Erythroblast (primary cell): ENCODE data around the gene C18orf32.

ENCODE experiments used
- DNase-seq, 2 experiments: peaks; one replicate each; lab custom pipeline; 2025; lab: John Stamatoyannopoulos, UW
- GATA1 ChIP-seq: IDR thresholded peaks from 2 replicates; pipeline ENCODE4 v1.6.1; 2011; ENCODE audit warnings: low read depth, mild to moderate bottlenecking, control low read depth, low read length, moderate library complexity
- POLR2A ChIP-seq: IDR thresholded peaks from 2 replicates; pipeline ENCODE4 v1.6.1; 2011; ENCODE audit warnings: mild to moderate bottlenecking, low read length

The C18orf32 gene

DNA sequence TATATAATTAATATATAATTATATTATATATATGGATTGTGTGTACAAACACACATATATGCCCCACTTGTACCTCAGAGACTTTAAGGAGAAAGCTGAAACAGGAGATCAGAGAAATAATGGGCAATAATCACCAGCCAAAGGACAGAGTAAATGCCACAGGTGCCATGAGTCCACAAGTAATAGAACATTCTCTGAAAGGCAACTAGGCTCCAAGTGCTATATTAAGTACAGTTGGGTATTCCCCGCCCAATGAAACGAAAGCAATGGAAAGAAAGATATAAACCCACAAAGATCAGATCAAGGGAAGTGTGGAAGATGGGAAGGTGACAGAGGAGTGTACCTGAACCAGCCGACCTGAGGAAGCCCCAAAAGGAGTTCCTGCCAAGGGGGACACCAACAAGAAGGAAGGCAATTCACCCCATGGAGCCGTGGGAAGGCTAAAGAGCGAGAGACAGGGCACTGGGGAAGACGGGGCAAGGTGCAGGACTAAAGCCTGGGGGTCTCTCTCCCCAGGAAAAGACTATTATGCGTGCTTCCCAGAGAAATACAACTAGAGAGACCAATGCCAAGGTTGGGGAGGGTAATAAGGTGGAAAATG is 45.6 kb downstream of the C18orf32 start:
- DNase-seq: no peak
- no peak for TF ChIP-seq POLR2A
- no peak for TF ChIP-seq GATA1

DNA sequence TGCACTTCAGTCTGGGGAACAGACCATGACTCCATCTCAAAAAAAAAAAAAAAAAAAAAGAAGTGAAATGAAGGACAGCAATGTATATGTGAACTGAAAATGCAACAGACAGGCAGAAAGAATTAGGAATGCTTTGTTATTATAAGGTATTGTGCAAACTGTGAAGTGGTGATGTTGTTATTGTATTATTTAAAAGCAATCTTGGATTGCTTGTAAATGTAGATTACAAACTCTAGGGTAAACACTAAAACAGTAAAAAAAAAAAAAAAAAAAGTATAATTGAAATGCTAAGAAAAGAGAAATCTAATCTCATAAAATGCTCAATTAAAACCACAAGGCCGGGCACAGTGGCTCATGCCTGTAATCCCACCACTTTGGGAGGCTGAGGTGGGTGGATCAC is 51.9 kb downstream of the C18orf32 start:
- TF ChIP-seq POLR2A (no peak), GATA1 (no peak)
- DNase-seq: no peak

DNA sequence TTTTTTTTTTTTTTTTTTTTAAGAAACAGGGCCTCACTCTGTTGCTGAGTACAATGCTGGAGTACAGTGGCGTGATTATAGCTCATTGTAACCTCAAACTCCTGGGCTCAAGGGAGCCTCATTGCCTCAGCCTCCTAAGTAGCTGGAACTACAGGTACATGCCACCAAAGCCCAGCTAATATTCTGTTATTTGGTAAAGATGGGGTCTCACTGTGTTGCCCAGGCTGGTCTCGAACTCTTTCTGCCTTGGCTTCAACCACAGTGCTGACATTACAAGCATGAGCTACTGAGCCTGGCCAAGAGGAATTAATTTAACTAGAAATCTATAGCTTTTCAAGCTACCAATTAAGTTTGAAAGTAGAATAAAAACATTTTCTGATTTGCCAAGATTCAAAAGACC is 54.4 kb downstream of the C18orf32 start:
- no peak for DNase-seq
- no peak for TF ChIP-seq GATA1
- TF ChIP-seq POLR2A: no peak

- no peak for TF ChIP-seq POLR2A
- no peak for TF ChIP-seq GATA1
- DNase-seq: no peak
Measured at GRCh38 chr18:49431165-49431962, 55.7 kb downstream of the C18orf32 start.
